ENCODE data around the gene PDCD1.

PDCD1 gene

GRCh38 chr2:241895712-241896641, 37.3 kb upstream of the PDCD1 start:
- FAIRE-seq: peak; percentile 18
- DNase-seq (ENCODE audit: insufficient read length, low spot score): no peak

- DNase-seq (ENCODE audit: insufficient read length, low spot score) (no peak), FAIRE-seq (no peak)
Measured at GRCh38 chr2:241895427-241895711, 36.7 kb upstream of the PDCD1 start.

- FAIRE-seq (no peak), DNase-seq (ENCODE audit: insufficient read length, low spot score) (no peak)
Measured at GRCh38 chr2:241894681-241895426, 36.2 kb upstream of the PDCD1 start.

GRCh38 chr2:241894056-241894641, 35.5 kb upstream of the PDCD1 start:
- DNase-seq (ENCODE audit: insufficient read length, low spot score) (no peak), FAIRE-seq (no peak)

- no peak for FAIRE-seq
- no peak for DNase-seq (ENCODE audit: insufficient read length, low spot score)
Measured at GRCh38 chr2:241893265-241893664, 34.6 kb upstream of the PDCD1 start.

- FAIRE-seq: no peak
- no peak for DNase-seq (ENCODE audit: insufficient read length, low spot score)
Measured at GRCh38 chr2:241892299-241893137, 33.8 kb upstream of the PDCD1 start.

- DNase-seq (ENCODE audit: insufficient read length, low spot score) (no peak), FAIRE-seq (no peak)
Measured at GRCh38 chr2:241891988-241892298, 33.2 kb upstream of the PDCD1 start.

- DNase-seq (ENCODE audit: insufficient read length, low spot score): no peak
- no peak for FAIRE-seq
Measured at GRCh38 chr2:241891315-241891987, 32.8 kb upstream of the PDCD1 start.

- no peak for DNase-seq (ENCODE audit: insufficient read length, low spot score)
- FAIRE-seq: no peak
Measured at GRCh38 chr2:241890524-241891235, 32.0 kb upstream of the PDCD1 start.

- FAIRE-seq (no peak), DNase-seq (ENCODE audit: insufficient read length, low spot score) (no peak)
Measured at GRCh38 chr2:241888641-241889040, 29.9 kb upstream of the PDCD1 start.

- DNase-seq (ENCODE audit: insufficient read length, low spot score): no peak
- no peak for FAIRE-seq
Measured at GRCh38 chr2:241887806-241888522, 29.3 kb upstream of the PDCD1 start.

- no peak for FAIRE-seq
- no peak for DNase-seq (ENCODE audit: insufficient read length, low spot score)
Measured at GRCh38 chr2:241886840-241887447, 28.2 kb upstream of the PDCD1 start.

- FAIRE-seq (no peak), DNase-seq (ENCODE audit: insufficient read length, low spot score) (no peak)
Measured at GRCh38 chr2:241885946-241886643, 27.4 kb upstream of the PDCD1 start.

GRCh38 chr2:241885291-241885945, 26.7 kb upstream of the PDCD1 start:
- no peak for DNase-seq (ENCODE audit: insufficient read length, low spot score)
- no peak for FAIRE-seq

- no peak for FAIRE-seq
- no peak for DNase-seq (ENCODE audit: insufficient read length, low spot score)
Measured at GRCh38 chr2:241884951-241885290, 26.2 kb upstream of the PDCD1 start.

- no peak for FAIRE-seq
- peak; percentile 73 for DNase-seq (ENCODE audit: insufficient read length, low spot score)
Measured at GRCh38 chr2:241882091-241882625, 23.5 kb upstream of the PDCD1 start.

- no peak for FAIRE-seq
- DNase-seq (ENCODE audit: insufficient read length, low spot score): no peak
Measured at GRCh38 chr2:241880311-241881073, 21.8 kb upstream of the PDCD1 start.
